K562 (cell line): ENCODE results near the gene MRPL58.

Experiments
- BHLHE40 ChIP-seq: IDR thresholded peaks from 2 replicates; pipeline ENCODE4 v1.6.1; 2011; ENCODE audit warnings: low read length, improper control_type of control experiment
- BRCA1 ChIP-seq, 2 experiments: fragments of 450-650 bp in 1 of 2; sonication (generic) in 1 of 2; formaldehyde crosslinking in 1 of 2; IDR thresholded peaks; 2 replicates each; pipeline versions ENCODE4 v1.5.0 to v1.6.1; 2017 to 2020; ENCODE audit warnings: mild to moderate bottlenecking in 1 of 2, missing genetic modification reagents in 1 of 2
- CEBPB ChIP-seq: fragments of 450-650 bp; IDR thresholded peaks from 2 replicates; pipeline ENCODE4 v1.6.1; 2016; ENCODE audit warnings: missing genetic modification characterization, missing compliant biosample characterization
- NFYB ChIP-seq: IDR thresholded peaks from 2 replicates; pipeline ENCODE4 v1.6.1; 2011; ENCODE audit warnings: mild to moderate bottlenecking, moderate library complexity; ENCODE audit not compliant: insufficient read length; ENCODE audit errors: extremely low read depth
- NONO ChIP-seq, 2 experiments: fragments of 200-400 bp in 1 of 2; fragments of 450-650 bp in 1 of 2; formaldehyde crosslinking in 1 of 2; IDR thresholded peaks; 2 replicates each; pipeline ENCODE4 v1.6.1; 2017; ENCODE audit warnings: low read depth in 2 of 2, mild to moderate bottlenecking in 2 of 2, moderate library complexity in 2 of 2, low read length in 1 of 2
- POLR3A ChIP-seq: IDR thresholded peaks from 2 replicates; pipeline ENCODE4 v1.6.1; 2011; ENCODE audit warnings: borderline replicate concordance, mild to moderate bottlenecking, moderate library complexity; ENCODE audit not compliant: insufficient read length, insufficient read depth; ENCODE audit errors: extremely low read depth
- RCOR1 ChIP-seq, 2 experiments: IDR thresholded peaks; 2 replicates each; pipeline ENCODE4 v1.6.1; 2012; ENCODE audit warnings: low read depth in 2 of 2, low read length in 2 of 2, borderline replicate concordance in 1 of 2, improper control_type of control experiment in 1 of 2
- RNF2 ChIP-seq: sonication (generic); IDR thresholded peaks from 2 replicates; pipeline ENCODE4 v1.6.1; 2016
- SMC3 ChIP-seq: conservative IDR thresholded peaks from 2 replicates; pipeline ENCODE4 v1.6.1; 2011; ENCODE audit warnings: low read depth, low read length, improper control_type of control experiment; ENCODE audit not compliant: insufficient read depth
- ZNF146 ChIP-seq: IDR thresholded peaks from one replicate; pipeline ENCODE4 v1.6.1; 2018; ENCODE audit warnings: missing compliant biosample characterization; ENCODE audit not compliant: unreplicated experiment
- TF ChIP-seq, protein P1 (sequence below): sonication (generic); formaldehyde crosslinking; IDR thresholded peaks from 2 replicates; pipeline ENCODE4 v1.8.1; 2023; ENCODE audit warnings: mild to moderate bottlenecking, missing genetic modification reagents
- TF ChIP-seq, protein P2 (sequence below): fragments of 250-450 bp; sonication (Bioruptor Pico); IDR thresholded peaks from 2 replicates; pipeline ENCODE4 v1.8.0; 2021; ENCODE audit warnings: moderate library complexity, mild to moderate bottlenecking, inconsistent platforms
- TF ChIP-seq, protein P3 (sequence below), 3 experiments: IDR thresholded peaks in 2 of 3; conservative IDR thresholded peaks in 1 of 3; 2 replicates each; pipeline ENCODE4 v1.5.1; 2011 to 2012; ENCODE audit warnings: low read length in 3 of 3, mild to moderate bottlenecking in 3 of 3, control low read depth in 2 of 3, improper control_type of control experiment in 1 of 3, inconsistent platforms in 1 of 3, low read depth in 1 of 3, mixed read lengths in 1 of 3, moderate library complexity in 1 of 3; ENCODE audit not compliant: insufficient read depth in 2 of 3

DNA sequence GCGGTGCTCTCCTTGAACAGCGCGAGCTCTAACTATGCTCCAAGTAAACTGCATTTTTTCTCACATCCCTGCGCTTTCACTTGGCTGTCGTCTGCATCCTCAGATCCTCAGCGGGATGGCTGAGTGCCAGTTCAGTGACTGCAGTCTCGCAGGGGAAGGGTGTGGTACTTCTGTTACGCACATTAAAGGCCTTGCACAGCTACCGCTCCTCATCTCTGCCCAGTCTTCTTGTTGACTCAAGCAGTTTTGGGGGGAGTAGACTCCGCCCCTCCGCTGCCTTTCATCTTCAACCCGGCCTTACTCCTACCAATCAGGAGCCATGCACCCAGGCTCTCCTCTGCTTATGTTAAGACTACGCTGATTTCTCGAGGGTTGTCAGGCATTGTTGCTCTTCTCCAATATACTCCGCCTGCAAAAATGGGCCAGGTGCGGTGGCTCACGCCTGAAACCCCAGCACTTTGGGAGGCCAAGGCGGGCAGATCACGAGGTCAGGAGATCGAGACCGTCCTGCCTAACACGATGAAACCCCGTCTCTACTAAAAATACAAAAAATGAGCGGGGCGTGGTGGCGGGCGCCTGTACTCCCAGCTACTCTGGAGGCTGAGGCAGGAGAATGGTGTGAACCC, 24.3 kb downstream of the MRPL58 start:
- TF ChIP-seq SMC3 = no peak
- no peak for TF ChIP-seq BRCA1 (IDR thresholded peaks at IDR 0.05)
- no peak for TF ChIP-seq BRCA1 (CRISPR knock-in tag; IDR thresholded peaks at IDR 0.05)
- TF ChIP-seq CEBPB = no peak
- no peak for TF ChIP-seq RNF2
- TF ChIP-seq RCOR1 (IDR thresholded peaks at IDR 0.05; ENCODE audit: borderline replicate concordance in 1 of 2, low read depth in 2 of 2, low read length in 2 of 2) = peak; percentile 41 to 74; a peak in 2 of 4 replicates
- TF ChIP-seq NONO (IDR thresholded peaks at IDR 0.05; ENCODE audit: low read depth in 2 of 2, low read length in 1 of 2) = no peak
- TF ChIP-seq BHLHE40 = peak; percentile 10; the same call in 1 of the 2 replicates
- TF ChIP-seq ZNF146 (CRISPR knock-in tag) = no peak
- TF ChIP-seq, protein P1, sequence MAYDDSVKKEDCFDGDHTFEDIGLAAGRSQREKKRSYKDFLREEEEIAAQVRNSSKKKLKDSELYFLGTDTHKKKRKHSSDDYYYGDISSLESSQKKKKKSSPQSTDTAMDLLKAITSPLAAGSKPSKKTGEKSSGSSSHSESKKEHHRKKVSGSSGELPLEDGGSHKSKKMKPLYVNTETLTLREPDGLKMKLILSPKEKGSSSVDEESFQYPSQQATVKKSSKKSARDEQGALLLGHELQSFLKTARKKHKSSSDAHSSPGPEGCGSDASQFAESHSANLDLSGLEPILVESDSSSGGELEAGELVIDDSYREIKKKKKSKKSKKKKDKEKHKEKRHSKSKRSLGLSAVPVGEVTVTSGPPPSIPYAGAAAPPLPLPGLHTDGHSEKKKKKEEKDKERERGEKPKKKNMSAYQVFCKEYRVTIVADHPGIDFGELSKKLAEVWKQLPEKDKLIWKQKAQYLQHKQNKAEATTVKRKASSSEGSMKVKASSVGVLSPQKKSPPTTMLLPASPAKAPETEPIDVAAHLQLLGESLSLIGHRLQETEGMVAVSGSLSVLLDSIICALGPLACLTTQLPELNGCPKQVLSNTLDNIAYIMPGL (CRISPR knock-in tag) = no peak
- TF ChIP-seq, protein P2, sequence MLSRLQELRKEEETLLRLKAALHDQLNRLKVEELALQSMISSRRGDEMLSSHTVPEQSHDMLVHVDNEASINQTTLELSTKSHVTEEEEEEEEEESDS (CRISPR knock-in tag) = no peak
- TF ChIP-seq, protein P3, sequence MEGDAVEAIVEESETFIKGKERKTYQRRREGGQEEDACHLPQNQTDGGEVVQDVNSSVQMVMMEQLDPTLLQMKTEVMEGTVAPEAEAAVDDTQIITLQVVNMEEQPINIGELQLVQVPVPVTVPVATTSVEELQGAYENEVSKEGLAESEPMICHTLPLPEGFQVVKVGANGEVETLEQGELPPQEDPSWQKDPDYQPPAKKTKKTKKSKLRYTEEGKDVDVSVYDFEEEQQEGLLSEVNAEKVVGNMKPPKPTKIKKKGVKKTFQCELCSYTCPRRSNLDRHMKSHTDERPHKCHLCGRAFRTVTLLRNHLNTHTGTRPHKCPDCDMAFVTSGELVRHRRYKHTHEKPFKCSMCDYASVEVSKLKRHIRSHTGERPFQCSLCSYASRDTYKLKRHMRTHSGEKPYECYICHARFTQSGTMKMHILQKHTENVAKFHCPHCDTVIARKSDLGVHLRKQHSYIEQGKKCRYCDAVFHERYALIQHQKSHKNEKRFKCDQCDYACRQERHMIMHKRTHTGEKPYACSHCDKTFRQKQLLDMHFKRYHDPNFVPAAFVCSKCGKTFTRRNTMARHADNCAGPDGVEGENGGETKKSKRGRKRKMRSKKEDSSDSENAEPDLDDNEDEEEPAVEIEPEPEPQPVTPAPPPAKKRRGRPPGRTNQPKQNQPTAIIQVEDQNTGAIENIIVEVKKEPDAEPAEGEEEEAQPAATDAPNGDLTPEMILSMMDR (IDR thresholded peaks at IDR 0.05 in 2 of 3, conservative IDR thresholded peaks at IDR 0.05 in 1 of 3; ENCODE audit: insufficient read depth in 2 of 3, low read depth in 1 of 3, low read length in 3 of 3) = 0 out of 6 replicates have a peak, but pooled peaks of 1 of the 3 experiments have one; percentile 24
- peak; percentile 31 for TF ChIP-seq NFYB
- TF ChIP-seq POLR3A = no peak
